OCI-LY7 (cell line): ENCODE results near the gene TNNT1.

ENCODE experiments used
- CTCF ChIP-seq: fragments of 200-600 bp; sonication (generic); conservative IDR thresholded peaks from 2 replicates; pipeline ENCODE4 v1.5.1; 2014; ENCODE audit warnings: mild to moderate bottlenecking, antibody characterized with exemption, low read length, moderate library complexity, mixed read lengths
- EZH2phosphoT487 ChIP-seq: fragments of 200-600 bp; sonication (generic); IDR thresholded peaks from 2 replicates; pipeline ENCODE4 v1.6.1; 2018; ENCODE audit warnings: low read depth, borderline replicate concordance, mild to moderate bottlenecking, mixed run types, antibody characterized with exemption, low read length, moderate library complexity, mixed read lengths

- TF ChIP-seq CTCF (no peak), EZH2phosphoT487 (no peak)
Measured at GRCh38 chr19:55175117-55175867, 26.3 kb upstream of the TNNT1 start.
